Measurements from ENCODE around the gene GIPC2. TPM values are rescaled to one million over a fixed set of nuclear protein-coding genes. Genes with fewer than 3 reads are reported as not detected.

GIPC2 gene
- total RNA-seq, 1 experiment from 2014 or later = 0.26 TPM

- ATAC-seq = no peak
Observed at GRCh38 chr1:78091886-78092285, 46.1 kb downstream of the GIPC2 start.

DNA sequence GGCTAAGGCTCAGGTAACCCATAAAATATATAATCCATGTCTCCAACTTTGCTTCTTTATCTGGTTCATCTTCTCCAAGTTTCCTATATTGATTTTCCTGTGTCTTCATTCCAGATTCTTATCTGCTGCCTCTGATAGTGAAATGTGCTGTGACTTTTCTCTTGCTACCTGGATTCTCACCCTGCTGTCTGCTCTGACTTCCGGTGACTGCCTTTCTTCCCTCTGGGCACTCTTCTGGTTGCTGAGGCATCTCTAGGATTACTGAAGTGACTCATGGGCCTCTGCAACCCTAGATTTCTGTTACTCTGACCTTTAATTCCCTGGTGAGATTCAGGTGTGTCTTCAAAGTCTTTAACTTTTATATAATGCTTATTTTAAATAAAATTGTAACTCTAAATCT, 46.9 kb downstream of the GIPC2 start:
- TF ChIP-seq REST (IDR thresholded peaks at IDR 0.05; ENCODE audit: insufficient read depth in 1 of 2, low read depth in 2 of 2, low read length in 1 of 2) (no peak), POLR2AphosphoS5 (IDR thresholded peaks at IDR 0.05; ENCODE audit: low read depth, low read length) (no peak), TCF7L2 (IDR thresholded peaks at IDR 0.05; ENCODE audit: low read depth, low read length) (no peak), SIN3A (IDR thresholded peaks at IDR 0.05; ENCODE audit: borderline replicate concordance, insufficient read depth, low read depth, low read length) (no peak)
- TF ChIP-seq, protein P1, sequence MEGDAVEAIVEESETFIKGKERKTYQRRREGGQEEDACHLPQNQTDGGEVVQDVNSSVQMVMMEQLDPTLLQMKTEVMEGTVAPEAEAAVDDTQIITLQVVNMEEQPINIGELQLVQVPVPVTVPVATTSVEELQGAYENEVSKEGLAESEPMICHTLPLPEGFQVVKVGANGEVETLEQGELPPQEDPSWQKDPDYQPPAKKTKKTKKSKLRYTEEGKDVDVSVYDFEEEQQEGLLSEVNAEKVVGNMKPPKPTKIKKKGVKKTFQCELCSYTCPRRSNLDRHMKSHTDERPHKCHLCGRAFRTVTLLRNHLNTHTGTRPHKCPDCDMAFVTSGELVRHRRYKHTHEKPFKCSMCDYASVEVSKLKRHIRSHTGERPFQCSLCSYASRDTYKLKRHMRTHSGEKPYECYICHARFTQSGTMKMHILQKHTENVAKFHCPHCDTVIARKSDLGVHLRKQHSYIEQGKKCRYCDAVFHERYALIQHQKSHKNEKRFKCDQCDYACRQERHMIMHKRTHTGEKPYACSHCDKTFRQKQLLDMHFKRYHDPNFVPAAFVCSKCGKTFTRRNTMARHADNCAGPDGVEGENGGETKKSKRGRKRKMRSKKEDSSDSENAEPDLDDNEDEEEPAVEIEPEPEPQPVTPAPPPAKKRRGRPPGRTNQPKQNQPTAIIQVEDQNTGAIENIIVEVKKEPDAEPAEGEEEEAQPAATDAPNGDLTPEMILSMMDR (IDR thresholded peaks at IDR 0.05) = no peak
- ChIA-PET POLR2A (no interaction called here), CTCF (interaction anchor here (0.6 kb wide), 1 partner anchor 59 kb away, joined by 3 read pairs; no protein-coding TSS in a partner anchor)
- intact Hi-C loops (cut with micrococcal nuclease; ENCODE audit: unreplicated experiment) = no loop called here
- Histone ChIP-seq H3K4me1 (ENCODE audit: control insufficient read depth, insufficient read depth, low read length) (peaks cover 2% of the 10 kb centered on the region; the same call in 1 of the 2 replicates), H3K27ac (ENCODE audit: low read length) (no peak overlapping the region), H3K27me3 (ENCODE audit: control insufficient read depth, insufficient read depth, low read length) (no peaks in the 10 kb centered on the region), H3K36me3 (ENCODE audit: control insufficient read depth, insufficient read depth, low read length) (no peaks in the 10 kb centered on the region), H3K4me3 (ENCODE audit: low read depth in 2 of 2, low read length in 2 of 2) (no peak overlapping the region), H3K9me3 (ENCODE audit: control insufficient read depth, insufficient read depth, low read depth, low read length) (no peaks in the 10 kb centered on the region)
- in situ Hi-C loops (cut with HindIII; ENCODE audit: low pct_unique_long_range_greater_than_20kb, low sequenced_read_pairs) = no loop called here
- BruUV-seq (replicated peaks) = no TSS peak
- DNase-seq (ENCODE audit: low read depth, low spot score) = no peak
- no peak for ATAC-seq

More at GRCh38 chr1:78091886-78092285, 46.1 kb downstream of the GIPC2 start:
- ChIA-PET CTCF (interaction anchor here (0.6 kb wide), 1 partner anchor 274 kb away, joined by 4 read pairs; no protein-coding TSS in a partner anchor), POLR2A (no interaction called here)
- BruUV-seq (replicated peaks) = no TSS peak
- DNase-seq (ENCODE audit: low read depth, low spot score) = no peak
- no peak overlapping the region for H3K27ac ChIP-seq (ENCODE audit: low read length)
- intact Hi-C loops (cut with micrococcal nuclease; ENCODE audit: unreplicated experiment) (no loop called here), in situ Hi-C loops (cut with HindIII; ENCODE audit: low pct_unique_long_range_greater_than_20kb, low sequenced_read_pairs) (no loop called here)
- H3K4me3 ChIP-seq (ENCODE audit: low read depth in 2 of 2, low read length in 2 of 2) = no peak overlapping the region
- H3K4me1 ChIP-seq (ENCODE audit: control insufficient read depth, insufficient read depth, low read length) = peaks cover 2% of the 10 kb centered on the region; the same call in 1 of the 2 replicates
- no peaks in the 10 kb centered on the region for H3K9me3 ChIP-seq (ENCODE audit: control insufficient read depth, insufficient read depth, low read depth, low read length)
- no peak for TF ChIP-seq POLR2AphosphoS5 (IDR thresholded peaks at IDR 0.05; ENCODE audit: low read depth, low read length)
- no peak for TF ChIP-seq TCF7L2 (IDR thresholded peaks at IDR 0.05; ENCODE audit: low read depth, low read length)
- TF ChIP-seq, protein P1 (IDR thresholded peaks at IDR 0.05) = no peak
- TF ChIP-seq SIN3A (IDR thresholded peaks at IDR 0.05; ENCODE audit: borderline replicate concordance, insufficient read depth, low read depth, low read length) = no peak
- TF ChIP-seq REST (IDR thresholded peaks at IDR 0.05; ENCODE audit: insufficient read depth in 1 of 2, low read depth in 2 of 2, low read length in 1 of 2) = no peak
- H3K27me3 ChIP-seq (ENCODE audit: control insufficient read depth, insufficient read depth, low read length) = no peaks in the 10 kb centered on the region
- no peaks in the 10 kb centered on the region for H3K36me3 ChIP-seq (ENCODE audit: control insufficient read depth, insufficient read depth, low read length)

All from Panc1 (cell line).